ENCODE results near the gene SLC25A18.
"Not testable (repeated sequence)": the region's sequence is repeated elsewhere in the genome, so short reads cannot be mapped to it uniquely, and the experiment has no call there.

SLC25A18 gene

GRCh38 chr22:17633998-17634323 lies 70.7 kb downstream of the SLC25A18 start:
- TF ChIP-seq CTCF (IDR thresholded peaks at IDR 0.05; ENCODE audit: unreplicated experiment in 3 of 3), result no peak
- H3K4me1 Mint-ChIP-seq, result peaks cover 34% of the 10 kb centered on the region

GRCh38 chr22:17634696-17635095 lies 71.4 kb downstream of the SLC25A18 start:
- no peaks in the 10 kb centered on the region for H3K9me3 Mint-ChIP-seq
- H3K27me3 Mint-ChIP-seq (ENCODE audit: low read depth), result no peaks in the 10 kb centered on the region
- H3K36me3 Mint-ChIP-seq (ENCODE audit: low read depth), result no peaks in the 10 kb centered on the region
- no peak for TF ChIP-seq CTCF (IDR thresholded peaks at IDR 0.05; ENCODE audit: unreplicated experiment in 3 of 3)
- peak overlapping the region in 1 of 3 experiments; percentile 27 for H3K4me3 Mint-ChIP-seq
- peaks cover 33% of the 10 kb centered on the region for H3K4me1 Mint-ChIP-seq
- H3K27ac Mint-ChIP-seq, result peak overlapping the region in 1 of 3 experiments; percentile 97

More at GRCh38 chr22:17633998-17634323, 70.7 kb downstream of the SLC25A18 start:
- no peaks in the 10 kb centered on the region for H3K9me3 Mint-ChIP-seq
- no peaks in the 10 kb centered on the region for H3K27me3 Mint-ChIP-seq (ENCODE audit: low read depth)
- H3K36me3 Mint-ChIP-seq (ENCODE audit: low read depth), result no peaks in the 10 kb centered on the region
- H3K27ac Mint-ChIP-seq, result peak overlapping the region; percentile 68 to 99 (median 97)
- H3K4me3 Mint-ChIP-seq, result peak overlapping the region in 2 of 3 experiments; percentile 22 to 55

GRCh38 chr22:17636850-17637249 lies 73.6 kb downstream of the SLC25A18 start:
- H3K4me1 Mint-ChIP-seq, result peaks cover 23% of the 10 kb centered on the region
- not testable (repeated sequence) for H3K27me3 Mint-ChIP-seq (ENCODE audit: low read depth); H3K9me3 Mint-ChIP-seq; H3K4me3 Mint-ChIP-seq; H3K27ac Mint-ChIP-seq; H3K36me3 Mint-ChIP-seq (ENCODE audit: low read depth)

- H3K4me3 Mint-ChIP-seq, result peak overlapping the region; percentile 84 to 98 (median 89)
- H3K27me3 Mint-ChIP-seq (ENCODE audit: low read depth), result no peaks in the 10 kb centered on the region
- peak overlapping the region; percentile 98 to 99 (median 98) for H3K27ac Mint-ChIP-seq
- no peaks in the 10 kb centered on the region for H3K9me3 Mint-ChIP-seq
- H3K4me1 Mint-ChIP-seq, result peaks cover 23% of the 10 kb centered on the region
- no peak for TF ChIP-seq CTCF (IDR thresholded peaks at IDR 0.05; ENCODE audit: unreplicated experiment in 3 of 3)
- H3K36me3 Mint-ChIP-seq (ENCODE audit: low read depth), result peaks cover 12% of the 10 kb centered on the region
Observed at GRCh38 chr22:17637490-17638181, 74.3 kb downstream of the SLC25A18 start.

- Mint-ChIP-seq H3K4me1 (peaks cover 20% of the 10 kb centered on the region), H3K9me3 (no peaks in the 10 kb centered on the region), H3K4me3 (peak overlapping the region; percentile 84 to 98 (median 89)), H3K36me3 (ENCODE audit: low read depth) (peaks cover 17% of the 10 kb centered on the region), H3K27me3 (ENCODE audit: low read depth) (no peaks in the 10 kb centered on the region), H3K27ac (peak overlapping the region; percentile 98 to 99 (median 98))
- no peak for TF ChIP-seq CTCF (IDR thresholded peaks at IDR 0.05; ENCODE audit: unreplicated experiment in 3 of 3)
Observed at GRCh38 chr22:17638182-17638431, 74.8 kb downstream of the SLC25A18 start.

- no peaks in the 10 kb centered on the region for H3K27me3 Mint-ChIP-seq (ENCODE audit: low read depth)
- no peaks in the 10 kb centered on the region for H3K9me3 Mint-ChIP-seq
- TF ChIP-seq CTCF (IDR thresholded peaks at IDR 0.05; ENCODE audit: unreplicated experiment in 3 of 3), result no peak
- H3K27ac Mint-ChIP-seq, result peak within 1 kb of the TSS; percentile 98 to 99 (median 98)
- H3K4me1 Mint-ChIP-seq, result peaks cover 15% of the 10 kb centered on the region
- H3K36me3 Mint-ChIP-seq (ENCODE audit: low read depth), result peaks cover 17% of the 10 kb centered on the region
- peak within 1 kb of the TSS; percentile 84 to 98 (median 89) for H3K4me3 Mint-ChIP-seq
Observed at GRCh38 chr22:17638432-17639246, 75.3 kb downstream of the SLC25A18 start, which contains the start of gene BCL2L13. Gene BCL2L13, plus strand, starts transcription at chr22:17638757. Its CDS starts 16,955 bp downstream, at chr22:17655712.

Measured in nephron (organoid).